GM20000 (cell line): ENCODE measurements around the gene POU6F2.
"Not testable (repeated sequence)": the region's sequence is repeated elsewhere in the genome, so short reads cannot be mapped to it uniquely, and the experiment has no call there.

Source experiments
- DNase-seq: peaks from one replicate; pipeline ENCODE4 v3.0.0; 2012; ENCODE audit warnings: low spot score
- CTCF ChIP-seq: IDR thresholded peaks from 2 replicates; pipeline ENCODE4 v1.5.1; 2012; ENCODE audit warnings: mild to moderate bottlenecking, control low read depth; ENCODE audit errors: extremely low read depth, missing control alignments

The POU6F2 gene

GRCh38 chr7:38936641-38937040 is 41.1 kb upstream of the POU6F2 start:
- DNase-seq: no peak
- no peak for TF ChIP-seq CTCF

- no peak for TF ChIP-seq CTCF
- DNase-seq: no peak
Measured at GRCh38 chr7:38938001-38938485, 39.7 kb upstream of the POU6F2 start.

- no peak for DNase-seq
Measured at GRCh38 chr7:38938589-38938988, 39.1 kb upstream of the POU6F2 start.

GRCh38 chr7:38940774-38941173 is 36.9 kb upstream of the POU6F2 start:
- no peak for TF ChIP-seq CTCF
- no peak for DNase-seq

More at GRCh38 chr7:38938589-38938988, 39.1 kb upstream of the POU6F2 start:
- TF ChIP-seq CTCF: no peak

GRCh38 chr7:38942431-38943051 is 35.2 kb upstream of the POU6F2 start:
- no peak for TF ChIP-seq CTCF
- DNase-seq: no peak

GRCh38 chr7:38947541-38947940 is 30.2 kb upstream of the POU6F2 start:
- DNase-seq: not testable (repeated sequence)

GRCh38 chr7:38950309-38950708 is 27.4 kb upstream of the POU6F2 start:
- TF ChIP-seq CTCF: no peak
- DNase-seq: no peak

- DNase-seq: no peak
- no peak for TF ChIP-seq CTCF
Measured at GRCh38 chr7:38951213-38951612, 26.5 kb upstream of the POU6F2 start.
